PC-9 (cell line): ENCODE data around the gene ARHGEF9. TPM values are rescaled to one million over a fixed set of nuclear protein-coding genes. Genes with fewer than 3 reads are reported as not detected.

ENCODE experiments used
- BruUV-seq: library from RNA; stranded (reverse); fragments of 400-500 nt; replicated peaks from 2 replicates; lab custom pipeline; 2021; lab: Mats Ljungman, UMichigan
- CTCF ChIA-PET: fragments of 300-600 bp; sonication (Branson Sonifier 250); formaldehyde crosslinking; loops from one replicate; lab custom pipeline; 2022; ENCODE audit warnings: antibody characterized with exemption; lab: Charles Lee
- POLR2A ChIA-PET: fragments of 300-600 bp; sonication (Branson Sonifier 250); formaldehyde crosslinking; loops from one replicate; lab custom pipeline; 2022; ENCODE audit warnings: antibody characterized with exemption; ENCODE audit not compliant: unreplicated experiment; lab: Charles Lee
- DNase-seq, 2 experiments: peaks; one replicate each; pipeline versions ENCODE4 v3.0.0 to v3.0.0-alpha.2; 2015 to 2022; ENCODE audit warnings: mixed read lengths in 1 of 2
- H2AFZ ChIP-seq: fragments of 200-600 bp; sonication (generic); 2 replicates; pipeline ENCODE4 v1.8.1; 2017; ENCODE audit warnings: antibody characterized with exemption
- H3F3A ChIP-seq: fragments of 200-600 bp; sonication (generic); 2 replicates; pipeline ENCODE4 v1.8.1; 2017; ENCODE audit warnings: antibody characterized with exemption, mild to moderate bottlenecking, low read depth; ENCODE audit not compliant: insufficient read depth
- H3K27ac ChIP-seq: fragments of 200-600 bp; sonication (generic); 2 replicates; pipeline ENCODE4 v1.6.1; 2016; ENCODE audit warnings: mixed run types
- H3K27me3 ChIP-seq: fragments of 200-600 bp; sonication (generic); 2 replicates; pipeline ENCODE4 v1.6.1; 2016; ENCODE audit warnings: low read depth, mixed run types; ENCODE audit not compliant: insufficient read depth
- H3K36me3 ChIP-seq: fragments of 200-600 bp; sonication (generic); 2 replicates; pipeline ENCODE4 v1.6.1; 2016; ENCODE audit warnings: low read depth, mixed run types
- H3K4me1 ChIP-seq: fragments of 200-600 bp; sonication (generic); replicated peaks from 2 replicates; pipeline ENCODE4 v1.6.1; 2016; ENCODE audit warnings: mixed run types; ENCODE audit not compliant: insufficient read depth
- H3K4me2 ChIP-seq: fragments of 200-600 bp; sonication (generic); 2 replicates; pipeline ENCODE4 v1.6.1; 2017; ENCODE audit warnings: mixed run types
- H3K4me3 ChIP-seq: fragments of 200-600 bp; sonication (generic); 2 replicates; pipeline ENCODE4 v1.6.1; 2016; ENCODE audit warnings: mixed run types
- H3K79me2 ChIP-seq: fragments of 200-600 bp; sonication (generic); 2 replicates; pipeline ENCODE4 v1.6.1; 2017; ENCODE audit warnings: low read depth, mixed run types
- H3K9me2 ChIP-seq: fragments of 200-600 bp; sonication (generic); 2 replicates; pipeline ENCODE4 v1.8.1; 2017; ENCODE audit warnings: mild to moderate bottlenecking; ENCODE audit not compliant: insufficient read depth
- H3K9me3 ChIP-seq: fragments of 200-600 bp; sonication (generic); 2 replicates; pipeline ENCODE4 v1.8.1; 2016; ENCODE audit warnings: low read depth; ENCODE audit not compliant: insufficient read depth
- H4K20me1 ChIP-seq: fragments of 200-600 bp; sonication (generic); 2 replicates; pipeline ENCODE4 v1.8.1; 2017; ENCODE audit not compliant: insufficient read depth
- CTCF ChIP-seq: fragments of 200-600 bp; sonication (generic); conservative IDR thresholded peaks from 2 replicates; pipeline ENCODE4 v1.6.1; 2017; ENCODE audit warnings: mixed run types, antibody characterized with exemption, mild to moderate bottlenecking, moderate library complexity
- EZH2 ChIP-seq: fragments of 200-600 bp; sonication (generic); IDR thresholded peaks from 2 replicates; pipeline ENCODE4 v1.8.0; 2017; ENCODE audit warnings: antibody characterized with exemption, low read depth
- intact Hi-C: fragments of 100-400 bp; cut with micrococcal nuclease; formaldehyde crosslinking; loops from one replicate; pipeline ENCODE4 v1.10.0; 2022; ENCODE audit not compliant: unreplicated experiment
- total RNA-seq: library from RNA; stranded (reverse); gene quantifications from 2 replicates; pipeline ENCODE4 v1.2.3, GENCODE V29; 2021

The ARHGEF9 gene
- total RNA-seq, 1 experiment from 2014 or later, result 23.4 TPM

- H3K4me1 ChIP-seq, result no peaks in the 10 kb centered on the region
- DNase-seq, result no peak
- H4K20me1 ChIP-seq, result no peaks in the 10 kb centered on the region
- H3K4me3 ChIP-seq, result no peak overlapping the region
- POLR2A ChIA-PET, result no interaction called here
- H3F3A ChIP-seq, result no peaks in the 10 kb centered on the region
- no peaks in the 10 kb centered on the region for H3K79me2 ChIP-seq
- no peaks in the 10 kb centered on the region for H3K9me2 ChIP-seq
- intact Hi-C loops, result no loop called here
- no peaks in the 10 kb centered on the region for H3K27me3 ChIP-seq
- H3K9me3 ChIP-seq, result no peaks in the 10 kb centered on the region
- H3K36me3 ChIP-seq, result no peaks in the 10 kb centered on the region
- TF ChIP-seq CTCF, result no peak
- TF ChIP-seq EZH2, result no peak
- H2AFZ ChIP-seq, result no peak overlapping the region
- no peak overlapping the region for H3K4me2 ChIP-seq
- CTCF ChIA-PET, result no interaction called here
- no peak overlapping the region for H3K27ac ChIP-seq
- BruUV-seq, result no TSS peak
Measured at GRCh38 chrX:63739885-63740284, 45.1 kb downstream of the ARHGEF9 start.

- Histone ChIP-seq H3K27ac (no peak overlapping the region), H4K20me1 (no peaks in the 10 kb centered on the region), H2AFZ (no peak overlapping the region), H3K4me2 (no peak overlapping the region), H3K9me2 (no peaks in the 10 kb centered on the region), H3K4me1 (no peaks in the 10 kb centered on the region), H3K4me3 (no peak overlapping the region), H3K27me3 (no peaks in the 10 kb centered on the region), H3K36me3 (no peaks in the 10 kb centered on the region), H3K9me3 (no peaks in the 10 kb centered on the region), H3K79me2 (no peaks in the 10 kb centered on the region), H3F3A (no peaks in the 10 kb centered on the region)
- ChIA-PET CTCF (no interaction called here), POLR2A (no interaction called here)
- intact Hi-C loops, result no loop called here
- no peak for TF ChIP-seq EZH2
- TF ChIP-seq CTCF, result no peak
- DNase-seq, result no peak
- no TSS peak for BruUV-seq
Measured at GRCh38 chrX:63738696-63739095, 46.3 kb downstream of the ARHGEF9 start.

GRCh38 chrX:63737131-63737921 lies 47.7 kb downstream of the ARHGEF9 start:
- H3K9me3 ChIP-seq, result no peaks in the 10 kb centered on the region
- no peaks in the 10 kb centered on the region for H3K27me3 ChIP-seq
- H3F3A ChIP-seq, result no peaks in the 10 kb centered on the region
- no TSS peak for BruUV-seq
- POLR2A ChIA-PET, result no interaction called here
- intact Hi-C loops, result no loop called here
- no peak overlapping the region for H3K4me3 ChIP-seq
- H2AFZ ChIP-seq, result no peak overlapping the region
- no peaks in the 10 kb centered on the region for H3K36me3 ChIP-seq
- no peaks in the 10 kb centered on the region for H3K9me2 ChIP-seq
- CTCF ChIA-PET, result no interaction called here
- no peak overlapping the region for H3K27ac ChIP-seq
- no peaks in the 10 kb centered on the region for H4K20me1 ChIP-seq
- H3K79me2 ChIP-seq, result no peaks in the 10 kb centered on the region
- H3K4me1 ChIP-seq, result no peaks in the 10 kb centered on the region
- TF ChIP-seq CTCF (no peak), EZH2 (no peak)
- no peak for DNase-seq
- H3K4me2 ChIP-seq, result no peak overlapping the region
